GM12878 (cell line): Measurements from ENCODE around the gene CHN2. TPM values are rescaled to one million over a fixed set of nuclear protein-coding genes. Genes with fewer than 3 reads are reported as not detected.

ENCODE experiments used
- ATAC-seq: fragments of 200-7000 bp; cut with Tn5 transposase; 3 replicates; pipeline ENCODE4 v1.9.1; 2020; ENCODE audit warnings: mild to moderate bottlenecking, moderate library complexity
- BruUV-seq: library from RNA; stranded (reverse); fragments of 400-500 nt; replicated peaks from 2 replicates; lab custom pipeline; 2021; lab: Mats Ljungman, UMichigan
- CTCF ChIA-PET: fragments of 300-600 bp; sonication (Branson Sonifier 250); formaldehyde crosslinking; extraction: SDS; loops from one replicate; lab custom pipeline; 2021; ENCODE audit warnings: inconsistent platforms; lab: Yijun Ruan, JAX
- POLR2A ChIA-PET: fragments of 350-600 bp; formaldehyde crosslinking; extraction: SDS; loops from one replicate; lab custom pipeline; 2021; ENCODE audit warnings: inconsistent platforms; lab: Charles Lee
- RAD21 ChIA-PET: fragments of 300-600 bp; sonication (Branson Sonifier 250); formaldehyde crosslinking; loops from one replicate; lab custom pipeline; 2023; ENCODE audit warnings: antibody characterized with exemption; ENCODE audit not compliant: unreplicated experiment; lab: Charles Lee
- SMC1A ChIA-PET: fragments of 300-600 bp; sonication (Branson Sonifier 250); formaldehyde crosslinking; loops from one replicate; lab custom pipeline; 2023; ENCODE audit not compliant: unreplicated experiment, uncharacterized antibody; lab: Charles Lee
- DNase-seq: peaks from one replicate; pipeline ENCODE4 v3.0.0-alpha.2; 2011; ENCODE audit warnings: low read depth, low spot score
- FAIRE-seq: peaks from 3 replicates; lab custom pipeline; 2011; peaks lifted over from hg19 to GRCh38; lab: Jason Lieb, UNC
- H2AFZ ChIP-seq: 2 replicates; pipeline ENCODE4 v1.6.0; 2011; ENCODE audit warnings: low read depth, low read length, control low read depth; ENCODE audit not compliant: control insufficient read depth
- H3K27ac ChIP-seq: 2 replicates; pipeline ENCODE4 v1.5.1; 2011; ENCODE audit warnings: control low read depth; ENCODE audit not compliant: control insufficient read depth, insufficient read depth
- H3K27me3 ChIP-seq, 2 experiments: replicated peaks in 1 of 2; 2 replicates each; pipeline versions ENCODE4 v1.6.0 to v1.6.1; 2011; ENCODE audit warnings: low read length in 1 of 2; ENCODE audit not compliant: control insufficient read depth in 2 of 2, insufficient read depth in 2 of 2
- H3K36me3 ChIP-seq, 2 experiments: 2 replicates each; pipeline ENCODE4 v1.5.1; 2011; ENCODE audit warnings: low read length in 1 of 2; ENCODE audit not compliant: control insufficient read depth in 2 of 2, insufficient read depth in 2 of 2
- H3K4me1 ChIP-seq: 2 replicates; pipeline ENCODE4 v1.6.1; 2011; ENCODE audit warnings: mild to moderate bottlenecking, low read length, moderate library complexity, mixed read lengths; ENCODE audit not compliant: control insufficient read depth, insufficient read depth
- H3K4me2 ChIP-seq: 2 replicates; pipeline ENCODE4 v1.6.0; 2011; ENCODE audit warnings: control low read depth; ENCODE audit not compliant: control insufficient read depth, insufficient read depth
- H3K4me3 ChIP-seq: fragments of 200-600 bp; sonication (generic); 2 replicates; pipeline ENCODE4 v1.5.1; 2016
- H3K79me2 ChIP-seq: 2 replicates; pipeline ENCODE4 v1.6.0; 2011; ENCODE audit warnings: low read length; ENCODE audit not compliant: control insufficient read depth, insufficient read depth
- H3K9ac ChIP-seq: 2 replicates; pipeline ENCODE4 v1.8.0; 2011; ENCODE audit warnings: low read length, control low read depth, mixed read lengths; ENCODE audit not compliant: control insufficient read depth, insufficient read depth
- H3K9me3 ChIP-seq: replicated peaks from 3 replicates; pipeline ENCODE4 v1.5.1; 2011; ENCODE audit warnings: mild to moderate bottlenecking, low read length; ENCODE audit not compliant: control insufficient read depth, insufficient read depth
- H4K20me1 ChIP-seq: 2 replicates; pipeline ENCODE4 v1.6.0; 2011; ENCODE audit not compliant: control insufficient read depth, insufficient read depth
- ATF3 ChIP-seq: IDR thresholded peaks from 2 replicates; pipeline ENCODE4 v1.6.1; 2011; ENCODE audit warnings: low read depth, mild to moderate bottlenecking, low read length, moderate library complexity, borderline replicate concordance; ENCODE audit errors: extremely low read depth
- ELK1 ChIP-seq: IDR thresholded peaks from 2 replicates; pipeline ENCODE4 v1.6.1; 2012; ENCODE audit warnings: low read depth, low read length, improper control_type of control experiment
- ESRRA ChIP-seq: IDR thresholded peaks from 2 replicates; pipeline ENCODE4 v1.6.1; 2012; ENCODE audit warnings: mild to moderate bottlenecking, low read length, improper control_type of control experiment
- FOXK2 ChIP-seq: fragments of 450-650 bp; IDR thresholded peaks from 2 replicates; pipeline ENCODE4 v1.6.1; 2017; ENCODE audit warnings: mild to moderate bottlenecking, moderate library complexity
- HDGF ChIP-seq: fragments of 450-650 bp; IDR thresholded peaks from 2 replicates; pipeline ENCODE4 v1.6.1; 2016; ENCODE audit warnings: antibody characterized with exemption
- IKZF2 ChIP-seq, 2 experiments: fragments of 450-650 bp; IDR thresholded peaks; 2 replicates each; pipeline ENCODE4 v1.6.1; 2017; ENCODE audit warnings: mild to moderate bottlenecking in 2 of 2, moderate library complexity in 2 of 2
- KLF5 ChIP-seq: fragments of 450-650 bp; IDR thresholded peaks from 2 replicates; pipeline ENCODE4 v1.6.1; 2014; ENCODE audit warnings: mild to moderate bottlenecking; ENCODE audit not compliant: partially characterized antibody
- MLLT1 ChIP-seq: fragments of 450-650 bp; IDR thresholded peaks from 2 replicates; pipeline ENCODE4 v1.6.1; 2016; ENCODE audit warnings: mild to moderate bottlenecking
- PAX8 ChIP-seq: fragments of 450-650 bp; IDR thresholded peaks from 2 replicates; pipeline ENCODE4 v1.6.1; 2017; ENCODE audit warnings: mild to moderate bottlenecking, moderate library complexity
- RELA ChIP-seq: fragments of 450-650 bp; IDR thresholded peaks from 2 replicates; pipeline ENCODE4 v1.8.0; 2014; ENCODE audit warnings: borderline replicate concordance; ENCODE audit not compliant: partially characterized antibody
- REST ChIP-seq: IDR thresholded peaks from 2 replicates; pipeline ENCODE4 v1.6.1; 2012; ENCODE audit warnings: mild to moderate bottlenecking, low read depth, low read length
- STAT1 ChIP-seq: fragments of 450-650 bp; conservative IDR thresholded peaks from 2 replicates; pipeline ENCODE4 v1.6.1; 2014; ENCODE audit warnings: antibody characterized with exemption, mild to moderate bottlenecking
- ZNF384 ChIP-seq: IDR thresholded peaks from 2 replicates; pipeline ENCODE4 v1.6.1; 2012; ENCODE audit warnings: low read depth, mild to moderate bottlenecking, low read length, improper control_type of control experiment, borderline replicate concordance
- ZZZ3 ChIP-seq: IDR thresholded peaks from 2 replicates; pipeline ENCODE4 v1.6.1; 2011; ENCODE audit warnings: low read depth; ENCODE audit not compliant: control insufficient read depth, insufficient read length
- WGBS: methylation state at CpG from one replicate; pipeline ENCODE4 v1.1.6; 2016; ENCODE audit warnings: low lambda C conversion rate; ENCODE audit not compliant: insufficient replicate concordance, insufficient coverage; ENCODE audit errors: missing lambda C conversion rate; 5-methylcytosine and 5-hydroxymethylcytosine counted together
- in situ Hi-C: fragments of 300-500 bp; cut with MboI; formaldehyde crosslinking; loops from 9 replicates; pipeline ENCODE4 v1.14.3; 2018; ENCODE audit warnings: mixed read lengths
- intact Hi-C: fragments of 100-400 bp; cut with micrococcal nuclease; formaldehyde crosslinking; loops from one replicate; pipeline ENCODE4 v1.14.2; 2022; ENCODE audit not compliant: unreplicated experiment
- polyA plus RNA-seq, 11 experiments: library from polyadenylated mRNA; depleted of rRNA in 4 of 11; unstranded in 6 of 11; stranded (reverse) in 5 of 11; fragments of >200 nt; fragmentation: Nextera tagmentation in 4 of 11; fragmentation: Illumina TruSeq in 1 of 11; extraction: Ambion mirVana in 4 of 11; extraction: Trizol in 1 of 11; gene quantifications; 1 replicate in 1 of 11; 2 replicates in 10 of 11; pipeline versions ENCODE4 v1.2.1 to v1.2.3, GENCODE V29; 2011 to 2016; ENCODE audit warnings: inconsistent platforms in 2 of 11, missing spikeins in 2 of 11, low read depth in 1 of 11
- total RNA-seq, 4 experiments: library from RNA; depleted of rRNA in 3 of 4; stranded (reverse); fragments of >200 nt in 3 of 4; fragmentation: Illumina TruSeq in 1 of 4; extraction: Trizol in 1 of 4; gene quantifications; 2 replicates each; pipeline versions ENCODE4 v1.2.1 to v1.2.3, GENCODE V29; 2013 to 2021

Gene CHN2
- total and polyA plus RNA-seq, 10 of the 15 experiments (the other 5 are each of a cell fraction or from before 2014, with no cell fraction given), result 0.11 to 3.8 (median 0.37) TPM; not detected in 2

- TF ChIP-seq REST (no peak), ZZZ3 (no peak), IKZF2 (IDR thresholded peaks at IDR 0.05) (no peak), ZNF384 (no peak), KLF5 (no peak), HDGF (no peak)
Measured at GRCh38 chr7:29192811-29193210, 1.8 kb upstream of the CHN2 start (continued).

- no peaks in the 10 kb centered on the region for H3K79me2 ChIP-seq
- no peaks in the 10 kb centered on the region for H3K36me3 ChIP-seq
- BruUV-seq, result no TSS peak
- SMC1A ChIA-PET, result no interaction called here
- POLR2A ChIA-PET, result interaction anchor here (0.6 kb wide), 1 partner anchor 121 kb away, joined by 3 read pairs; no protein-coding TSS in a partner anchor
- intact Hi-C loops (no loop called here), in situ Hi-C loops (loop anchor here (5.0 kb wide), 1 partner anchor 214 kb away; no protein-coding TSS in a partner anchor)
- no peak overlapping the region for H2AFZ ChIP-seq
- peaks cover 3 to 17% of the 10 kb centered on the region in 2 experiments for H3K27me3 ChIP-seq
- H4K20me1 ChIP-seq, result no peaks in the 10 kb centered on the region
- CTCF ChIA-PET, result no interaction called here
- DNase-seq, result no peak
- no peak for ATAC-seq
- H3K4me3 ChIP-seq, result no peak overlapping the region
- no peak overlapping the region for H3K4me2 ChIP-seq
- RAD21 ChIA-PET, result no interaction called here
- H3K9me3 ChIP-seq, result no peaks in the 10 kb centered on the region
- FAIRE-seq, result no peak
- WGBS, result 63% methylated on average over 20 of the region's 26 CpGs
- no peak overlapping the region for H3K27ac ChIP-seq
- no peak overlapping the region for H3K9ac ChIP-seq
- no peaks in the 10 kb centered on the region for H3K4me1 ChIP-seq
- no peak for TF ChIP-seq STAT1
- TF ChIP-seq RELA, result no peak
- no peak for TF ChIP-seq ESRRA
- no peak for TF ChIP-seq FOXK2
- TF ChIP-seq MLLT1, result no peak
- no peak for TF ChIP-seq PAX8
- no peak for TF ChIP-seq ELK1
- no peak for TF ChIP-seq ATF3
Measured at GRCh38 chr7:29193316-29194205, 1.0 kb upstream of the CHN2 start.
